ENCODE data around the gene MAN1C1.
"Not testable (repeated sequence)": the region's sequence is repeated elsewhere in the genome, so short reads cannot be mapped to it uniquely, and the experiment has no call there.

MAN1C1 gene

DNA sequence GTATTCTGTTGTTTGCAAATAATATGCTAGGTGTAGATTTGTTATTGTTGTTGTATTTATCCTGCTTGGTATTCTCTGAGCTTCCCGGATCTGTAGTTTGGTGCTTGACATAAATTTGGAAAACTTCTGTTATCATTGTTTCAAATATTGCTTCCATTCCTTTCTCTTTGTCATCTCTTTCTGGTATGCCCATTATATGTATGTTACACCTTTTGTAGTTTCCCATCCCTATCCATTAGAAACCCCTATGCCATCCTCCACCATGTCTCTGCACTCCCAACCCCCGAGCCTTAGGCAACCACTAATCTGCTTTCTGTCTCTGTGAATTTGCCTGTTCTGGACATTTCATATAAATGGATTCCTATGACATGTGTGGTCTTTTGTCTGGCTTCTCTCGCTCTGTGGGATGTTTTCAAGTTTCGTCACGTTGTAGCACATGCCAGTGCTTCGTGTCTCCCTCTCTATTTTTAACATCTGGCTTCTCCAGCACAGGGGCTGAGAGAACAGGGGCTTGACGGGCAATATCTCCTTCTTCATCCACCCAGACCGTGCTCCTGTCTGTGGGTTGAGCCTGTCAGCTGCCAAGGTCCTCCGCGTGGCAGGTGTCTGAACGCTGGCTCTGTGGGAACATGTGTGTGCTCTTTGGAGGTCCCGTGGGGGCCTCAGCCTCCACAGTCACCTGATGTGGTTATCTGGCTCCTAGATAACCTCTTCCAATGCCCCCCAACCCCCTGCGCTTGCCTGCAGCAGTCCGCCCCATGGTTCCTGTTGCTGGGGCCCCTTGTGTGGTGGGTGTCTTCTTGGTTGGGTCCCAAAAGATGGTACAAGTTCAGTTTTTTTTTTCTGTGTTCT lies 32.8 kb upstream of the MAN1C1 start:
- DNase-seq (ENCODE audit: low spot score) = no peak

DNA sequence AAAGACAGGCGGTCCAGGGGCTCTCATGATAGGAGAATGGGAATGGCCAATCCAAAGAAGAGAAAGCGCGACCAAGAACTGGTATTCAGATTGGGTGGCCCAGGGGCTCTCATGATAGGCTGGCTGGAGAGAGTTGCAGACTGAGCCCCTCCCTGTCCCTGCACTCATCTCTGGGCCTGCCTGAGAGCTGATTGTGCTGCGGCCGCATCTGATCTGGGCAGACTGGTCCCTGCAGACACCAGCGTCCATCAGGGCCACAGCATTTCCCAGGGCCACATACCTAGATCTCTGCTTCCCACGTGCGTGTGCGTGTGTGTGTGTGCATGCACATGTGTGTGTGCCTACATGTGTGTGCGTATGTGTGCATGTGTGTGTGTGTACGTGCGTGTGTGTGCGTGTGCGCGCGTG lies 30.4 kb upstream of the MAN1C1 start:
- DNase-seq (ENCODE audit: low spot score) = no peak

DNA sequence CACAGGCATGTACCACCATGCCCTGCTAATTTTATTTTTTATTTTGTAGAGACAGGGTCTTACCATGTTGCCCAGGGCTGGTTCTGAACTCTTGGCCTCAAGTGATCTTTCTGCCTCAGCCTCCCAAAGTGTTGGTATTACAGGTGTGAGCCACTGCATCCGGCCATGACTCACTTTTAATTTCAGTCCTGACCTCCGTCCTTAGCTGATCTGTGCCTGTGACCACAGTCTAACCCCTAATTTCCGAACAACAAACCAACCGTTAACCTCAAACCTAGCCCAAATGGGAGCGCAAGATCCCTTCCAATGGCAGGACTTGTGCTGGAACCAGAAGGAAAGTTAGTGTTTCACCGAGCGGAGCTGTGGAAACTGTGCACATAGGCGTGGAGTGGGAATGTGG lies 29.3 kb upstream of the MAN1C1 start:
- no peak for DNase-seq (ENCODE audit: low spot score)

DNA sequence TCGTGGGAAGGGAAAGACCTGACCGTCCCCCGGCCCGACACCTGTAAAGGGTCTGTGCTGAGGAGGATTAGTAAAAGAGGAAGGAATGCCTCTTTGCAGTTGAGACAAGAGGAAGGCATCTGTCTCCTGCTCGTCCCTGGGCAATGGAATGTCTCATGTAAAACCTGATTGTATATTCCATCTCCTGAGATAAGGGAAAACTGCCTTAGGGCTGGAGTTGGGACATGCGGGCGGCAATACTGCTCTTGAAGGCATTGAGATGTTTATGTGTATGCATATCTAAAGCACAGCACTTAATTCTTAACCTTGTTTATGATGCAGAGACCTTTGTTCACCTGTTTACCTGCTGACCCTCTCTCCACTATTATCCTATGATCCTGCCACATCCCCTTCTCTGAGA lies 28.4 kb upstream of the MAN1C1 start:
- not testable (repeated sequence) for DNase-seq (ENCODE audit: low spot score)

DNA sequence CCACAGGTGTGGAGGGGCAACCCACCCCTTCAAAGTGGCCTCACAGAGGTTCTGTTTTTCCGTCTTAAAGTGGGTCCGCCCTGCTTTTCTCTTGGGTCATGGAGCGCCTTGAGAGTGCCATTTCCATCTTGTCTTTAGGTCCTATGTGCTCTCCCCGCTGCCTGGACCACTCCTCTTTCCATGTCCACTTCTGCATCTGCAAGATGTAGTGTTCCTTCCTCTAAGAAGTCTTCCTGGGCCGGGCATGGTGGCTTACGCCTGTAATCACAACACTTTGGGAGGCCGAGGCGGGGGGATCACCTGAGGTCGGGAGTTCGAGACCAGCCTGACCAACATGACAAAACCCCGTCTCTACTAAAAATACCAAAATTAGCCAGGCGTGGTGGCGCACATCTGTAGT lies 27.8 kb upstream of the MAN1C1 start:
- DNase-seq (ENCODE audit: low spot score) = not testable (repeated sequence)

DNA sequence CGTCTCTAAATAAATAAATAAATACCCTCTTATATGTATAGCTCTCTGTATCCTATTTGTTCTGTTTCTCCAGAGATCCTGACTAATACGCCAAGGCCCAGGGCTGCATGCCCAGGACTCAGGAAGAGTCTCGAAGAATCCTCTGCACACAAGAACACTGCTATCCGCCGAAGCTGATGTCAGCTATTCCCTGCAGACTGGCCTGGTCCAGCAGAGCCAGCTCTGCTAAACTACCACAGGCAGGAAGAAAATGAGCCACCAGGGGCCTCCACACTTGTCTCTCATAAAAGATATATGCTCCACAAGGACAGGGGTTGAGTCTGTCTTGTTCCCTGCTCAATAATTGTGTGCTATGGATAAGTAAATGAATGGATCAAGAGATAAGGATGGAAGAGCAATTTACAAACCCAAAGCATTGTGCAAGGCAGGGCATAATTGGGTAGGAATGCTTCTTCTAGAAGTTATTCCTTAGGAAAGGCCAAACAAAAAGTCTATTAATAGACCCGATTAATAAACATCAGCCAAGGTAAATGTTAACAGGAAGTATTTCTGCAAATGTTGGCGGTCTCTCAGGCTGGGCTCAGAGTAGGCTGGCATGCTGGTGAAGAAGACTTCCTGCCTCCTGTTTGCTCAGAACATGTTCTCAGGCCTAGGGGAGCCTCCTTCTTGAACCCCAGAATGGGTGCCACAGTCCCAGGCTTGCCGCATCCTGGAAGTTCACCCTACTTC lies 26.3 kb upstream of the MAN1C1 start:
- no peak for DNase-seq (ENCODE audit: low spot score)

DNA sequence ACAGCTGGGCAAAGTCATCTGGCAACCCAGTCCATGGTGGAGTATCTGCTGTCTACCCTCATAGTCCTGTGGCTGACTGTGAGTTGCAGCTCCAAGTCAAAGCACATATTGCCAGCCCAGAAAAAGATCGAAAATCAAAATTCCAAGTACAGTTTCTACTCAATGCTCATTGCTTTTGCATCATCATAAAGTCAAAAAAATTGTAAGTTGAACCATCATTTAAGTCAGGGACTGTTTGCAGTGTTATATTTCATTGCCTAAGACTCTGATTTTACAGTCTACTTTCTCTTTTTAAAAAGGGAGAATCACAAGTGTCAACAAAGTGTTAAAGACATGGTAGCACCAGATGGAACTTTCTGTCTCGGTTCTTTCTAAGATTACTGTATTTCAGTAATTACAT lies 22.7 kb upstream of the MAN1C1 start:
- DNase-seq (ENCODE audit: low spot score) = no peak

DNA sequence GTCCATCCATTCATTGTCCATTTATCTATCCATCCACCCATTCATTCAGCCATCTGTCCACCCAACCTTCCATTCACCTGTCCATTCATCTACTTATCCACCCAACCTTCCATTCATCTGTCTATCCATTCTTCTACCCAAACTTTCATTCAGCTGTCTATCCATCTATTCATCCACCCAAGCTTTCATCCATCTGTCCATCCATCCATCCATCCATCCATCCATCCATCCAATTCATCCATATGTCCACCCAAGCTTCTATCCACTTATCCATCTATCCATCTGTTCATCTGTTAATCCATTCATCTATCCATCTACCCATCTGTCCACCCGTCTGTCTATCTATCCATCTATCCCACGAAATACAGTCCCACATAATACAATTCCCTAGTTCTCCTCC lies 21.6 kb upstream of the MAN1C1 start:
- DNase-seq (ENCODE audit: low spot score) = no peak

DNA sequence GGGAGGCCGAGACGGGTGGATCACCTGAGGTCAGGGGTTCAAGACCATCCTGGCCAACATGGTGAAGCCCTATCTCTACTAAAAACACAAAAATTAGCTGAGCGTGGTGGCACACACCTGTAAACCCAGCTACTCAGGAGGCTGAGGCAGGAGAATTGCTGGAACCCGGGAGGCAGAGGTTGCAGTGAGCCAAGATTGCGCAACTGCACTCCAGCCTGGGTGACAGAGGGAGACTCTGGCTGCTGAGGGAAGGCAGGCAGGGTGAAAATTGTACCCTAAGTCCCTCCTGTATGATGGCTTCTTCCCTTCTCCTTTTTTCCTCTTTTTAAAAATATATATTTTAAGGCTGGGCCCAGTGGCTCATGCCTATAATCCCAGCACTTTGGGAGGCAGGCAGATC lies 19.9 kb upstream of the MAN1C1 start:
- DNase-seq (ENCODE audit: low spot score) = not testable (repeated sequence)

DNA sequence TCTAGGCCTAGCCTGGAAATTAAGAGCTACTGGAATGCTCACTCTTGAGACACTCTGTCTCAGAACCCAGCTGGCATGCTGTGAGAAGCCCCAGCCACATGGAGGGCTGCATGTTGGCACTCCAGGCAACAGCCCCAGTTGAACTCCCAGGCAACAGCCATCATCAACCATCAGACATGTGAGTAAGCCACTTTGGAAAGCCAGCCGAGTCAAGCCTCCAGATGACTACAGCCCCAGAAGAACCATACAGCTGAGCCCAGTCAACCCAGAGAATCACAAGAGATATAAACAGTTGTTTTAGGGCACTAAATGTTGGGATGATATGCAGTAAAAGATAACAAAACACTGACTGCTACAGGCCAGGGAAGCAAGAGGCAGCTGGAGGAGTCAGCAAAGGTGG lies 17.7 kb upstream of the MAN1C1 start:
- no peak for DNase-seq (ENCODE audit: low spot score)

DNA sequence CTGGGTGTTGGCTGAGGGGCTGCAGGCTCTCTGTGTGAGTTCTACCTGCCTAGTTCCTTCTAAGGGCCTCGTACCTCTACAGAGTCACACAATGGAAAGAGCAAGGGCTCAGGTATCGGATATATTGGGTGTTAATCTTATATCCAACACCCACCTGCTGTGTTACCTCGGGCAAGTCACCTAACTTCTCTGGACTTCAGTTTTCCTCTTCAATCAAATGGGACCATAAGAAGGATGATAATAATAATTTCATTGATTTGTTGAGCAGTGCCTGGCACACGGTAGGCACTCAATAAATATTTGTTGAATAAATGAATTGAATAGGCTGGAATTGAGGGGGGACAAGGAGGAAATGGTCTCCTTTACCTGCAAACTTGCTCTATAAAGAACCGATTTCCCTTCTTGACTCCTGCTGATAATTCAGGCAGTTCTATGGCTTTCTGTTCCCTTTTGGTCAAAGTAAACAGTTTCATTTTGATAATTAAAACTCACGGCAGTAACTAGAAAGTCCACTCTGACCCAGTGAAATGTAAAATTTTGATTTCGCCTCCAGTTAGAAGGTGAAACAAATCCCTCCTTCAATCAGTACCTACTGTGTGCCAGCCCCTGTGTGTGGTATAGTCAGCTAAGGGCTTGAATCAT lies 16.5 kb upstream of the MAN1C1 start:
- DNase-seq (ENCODE audit: low spot score) = no peak

DNA sequence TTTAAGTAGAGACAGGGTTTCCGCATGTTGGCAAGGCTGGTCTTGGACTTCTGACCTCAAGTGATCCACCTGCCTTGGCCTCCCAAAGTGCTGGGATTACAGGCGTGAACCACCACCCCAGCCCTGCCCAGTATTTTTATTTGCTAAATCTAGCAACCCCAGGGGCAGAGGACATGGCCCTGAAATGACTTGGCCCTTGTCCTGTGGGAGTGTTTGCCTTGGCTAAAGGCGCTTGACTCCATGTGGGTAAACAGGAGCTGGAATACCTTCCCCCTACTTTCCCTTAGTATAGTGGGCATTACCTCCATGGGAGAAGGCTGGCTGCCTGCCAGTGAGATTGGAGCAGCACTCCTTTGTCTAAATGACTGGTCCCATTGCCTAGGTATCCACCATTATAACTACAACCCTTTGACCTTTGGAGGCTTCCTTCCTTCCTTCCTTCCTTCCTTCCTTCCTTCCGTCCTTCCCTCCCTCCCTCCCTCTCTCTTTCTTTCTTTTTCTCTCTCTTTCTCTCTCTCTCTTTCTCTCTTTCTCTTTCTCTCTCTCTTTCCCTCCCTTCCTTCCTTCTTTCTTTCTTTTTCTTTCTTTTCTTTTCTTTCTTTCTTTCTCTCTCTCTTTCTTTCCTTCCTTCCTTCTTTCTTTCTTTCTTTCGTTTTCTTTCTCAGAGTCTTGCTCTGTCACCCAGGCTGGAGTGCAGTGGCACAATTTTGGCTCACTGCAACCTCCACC lies 15.5 kb upstream of the MAN1C1 start:
- DNase-seq (ENCODE audit: low spot score) = not testable (repeated sequence)

DNA sequence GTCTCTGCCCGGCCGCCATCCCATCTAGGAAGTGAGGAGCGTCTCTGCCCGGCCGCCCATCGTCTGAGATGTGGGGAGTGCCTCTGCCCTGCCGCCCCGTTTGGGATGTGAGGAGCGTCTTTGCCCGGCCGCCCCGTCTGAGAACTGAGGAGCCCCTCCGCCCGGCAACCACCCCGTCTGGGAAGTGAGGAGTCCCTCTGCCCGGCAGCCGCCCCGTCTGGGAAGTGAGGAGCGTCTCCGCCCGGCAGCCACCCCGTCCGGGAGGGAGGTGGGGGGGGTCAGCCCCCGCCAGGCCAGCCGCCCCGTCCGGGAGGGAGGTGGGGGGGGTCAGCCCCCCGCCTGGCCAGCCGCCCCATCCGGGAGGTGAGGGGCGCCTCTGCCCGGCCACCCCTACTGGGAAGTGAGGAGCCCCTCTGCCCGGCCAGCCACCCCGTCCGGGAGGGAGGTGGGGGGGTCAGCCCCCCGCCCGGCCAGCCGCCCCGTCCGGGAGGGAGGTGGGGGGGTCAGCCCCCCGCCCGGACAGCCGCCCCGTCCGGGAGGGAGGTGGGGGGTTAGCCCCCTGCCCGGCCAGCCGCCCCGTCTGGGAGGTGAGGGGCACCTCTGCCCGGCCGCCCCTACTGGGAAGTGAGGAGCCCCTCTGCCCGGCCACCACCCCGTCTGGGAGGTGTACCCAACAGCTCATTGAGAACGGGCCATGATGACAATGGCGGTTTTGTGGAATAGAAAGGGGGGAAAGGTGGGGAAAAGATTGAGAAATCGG lies 12.6 kb upstream of the MAN1C1 start:
- not testable (repeated sequence) for DNase-seq (ENCODE audit: low spot score)

DNA sequence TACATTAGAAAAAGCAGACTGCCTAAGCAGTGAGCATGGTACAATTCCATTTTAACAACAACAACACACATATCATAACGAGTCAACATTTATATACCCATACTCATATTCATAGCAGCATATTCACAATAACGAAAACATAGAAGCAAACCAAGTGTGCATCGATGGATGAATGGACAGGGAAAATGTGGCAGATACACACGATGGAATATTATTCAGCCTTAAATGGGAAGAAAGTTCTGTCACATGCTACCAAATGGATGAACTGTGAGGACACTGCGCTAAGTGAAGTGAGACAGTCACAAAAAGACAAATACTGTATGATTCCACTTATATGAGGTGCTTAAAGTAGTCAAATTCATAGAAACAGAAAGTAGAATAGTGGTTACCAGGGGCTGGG lies 9.5 kb upstream of the MAN1C1 start:
- DNase-seq (ENCODE audit: low spot score) = no peak

DNA sequence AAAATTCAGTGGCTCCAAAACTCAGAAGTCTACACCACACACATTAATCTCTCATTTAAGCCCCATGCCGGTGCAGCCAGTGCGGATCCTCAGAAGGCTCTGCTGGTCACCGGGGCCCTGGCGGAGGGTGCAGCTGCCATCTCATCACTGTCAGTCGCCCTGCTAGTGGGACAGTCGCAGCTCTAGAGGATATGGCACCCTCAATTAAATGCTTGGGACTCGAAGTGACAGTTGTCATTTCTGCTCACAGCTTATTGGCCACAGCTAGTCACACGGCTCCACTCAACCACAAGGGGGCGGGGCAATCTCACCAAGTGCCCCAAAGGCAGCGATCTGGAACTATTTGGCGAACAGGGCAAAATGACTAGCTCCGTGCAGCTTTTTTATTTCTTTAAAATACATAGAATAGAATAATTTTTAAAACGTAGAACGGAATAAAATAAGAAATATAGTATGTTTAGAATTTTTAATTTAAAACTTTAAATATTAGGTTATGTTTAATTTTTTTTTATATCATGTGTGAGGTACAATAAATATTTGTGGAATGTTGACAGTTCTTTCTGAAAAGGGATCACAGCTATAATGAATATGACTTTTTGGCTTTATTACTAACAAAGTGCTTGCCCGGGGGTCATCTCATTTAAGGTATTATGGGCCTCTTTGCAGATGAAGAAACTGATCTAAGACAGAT lies 8.0 kb upstream of the MAN1C1 start:
- peak; percentile 86 for DNase-seq (ENCODE audit: low spot score)

DNA sequence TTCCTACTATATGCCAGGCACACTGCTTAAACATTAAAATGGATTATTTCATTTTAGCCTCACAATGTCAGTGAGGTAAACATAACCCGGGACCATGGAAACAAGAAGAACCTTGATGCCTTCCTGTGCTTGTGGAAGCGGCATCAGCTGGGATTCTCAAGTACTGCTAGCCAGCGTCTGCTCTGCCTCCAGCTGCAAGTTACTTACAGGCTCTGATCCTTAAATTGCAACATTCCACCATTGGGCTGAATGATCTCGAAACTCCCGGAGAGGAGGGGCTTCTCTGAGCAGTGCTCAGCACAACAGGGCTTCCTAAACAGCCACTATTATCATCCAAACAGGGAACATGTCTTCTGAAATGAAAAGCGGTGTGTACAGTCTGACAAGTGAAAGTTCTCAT lies 6.7 kb upstream of the MAN1C1 start:
- DNase-seq (ENCODE audit: low spot score) = no peak

DNA sequence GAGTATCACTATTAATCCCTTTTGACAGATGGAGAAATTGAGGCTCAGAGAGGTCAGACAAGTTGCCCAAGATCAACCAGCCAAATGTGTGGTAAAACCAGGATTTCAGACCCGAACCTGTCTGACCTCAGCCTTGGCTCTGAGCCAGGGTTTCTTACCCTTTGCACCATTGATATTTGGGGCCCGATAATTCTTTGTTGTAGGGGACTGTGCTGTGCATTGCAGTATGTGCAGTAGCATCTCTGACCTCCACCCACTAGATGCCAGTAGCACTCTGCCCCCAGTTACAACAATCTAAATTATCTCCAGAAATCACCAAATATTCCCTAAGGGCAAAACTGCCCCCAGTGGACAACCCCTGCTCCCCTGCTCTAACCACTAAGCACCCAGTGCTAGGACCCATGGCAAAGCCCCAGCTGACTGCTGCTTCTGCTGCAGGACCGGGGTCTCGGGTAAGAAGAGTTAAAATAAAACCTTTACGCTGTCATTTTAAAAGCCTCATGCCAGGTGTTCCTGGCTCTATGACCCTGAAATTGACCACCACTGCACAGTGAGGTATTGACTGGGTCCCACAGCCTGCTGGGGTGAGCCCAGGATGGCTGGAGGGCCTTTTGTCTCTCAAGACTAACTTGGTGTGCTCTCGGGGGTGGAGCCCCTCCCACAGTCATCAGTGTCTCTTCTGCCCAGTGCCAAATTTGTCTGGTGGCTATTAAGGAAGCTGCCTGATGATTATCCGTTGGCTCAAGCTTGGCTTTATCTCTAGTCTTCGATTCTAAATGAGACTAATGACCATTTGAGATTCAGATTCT lies 5.6 kb upstream of the MAN1C1 start:
- DNase-seq (ENCODE audit: low spot score) = peak; percentile 27

DNA sequence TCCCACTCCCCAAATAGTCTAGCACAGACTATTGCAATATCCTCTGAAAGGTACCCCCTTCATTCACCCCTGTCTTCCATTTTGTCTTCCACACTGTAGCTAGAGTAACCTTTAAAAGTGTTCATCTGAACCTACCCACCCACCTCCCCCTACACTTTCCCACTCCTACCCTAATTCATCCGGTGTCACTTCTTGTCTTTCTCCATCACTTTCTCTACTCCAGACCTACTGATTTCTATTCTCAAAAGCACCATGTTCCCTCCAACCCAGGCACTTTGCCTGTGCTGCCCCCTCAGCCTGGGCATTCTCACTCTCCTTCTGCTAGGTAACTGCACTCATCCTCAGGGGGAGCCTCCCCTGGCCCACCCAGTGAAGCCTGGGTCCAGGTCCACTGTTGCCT lies 4.7 kb upstream of the MAN1C1 start:
- DNase-seq (ENCODE audit: low spot score) = no peak

DNA sequence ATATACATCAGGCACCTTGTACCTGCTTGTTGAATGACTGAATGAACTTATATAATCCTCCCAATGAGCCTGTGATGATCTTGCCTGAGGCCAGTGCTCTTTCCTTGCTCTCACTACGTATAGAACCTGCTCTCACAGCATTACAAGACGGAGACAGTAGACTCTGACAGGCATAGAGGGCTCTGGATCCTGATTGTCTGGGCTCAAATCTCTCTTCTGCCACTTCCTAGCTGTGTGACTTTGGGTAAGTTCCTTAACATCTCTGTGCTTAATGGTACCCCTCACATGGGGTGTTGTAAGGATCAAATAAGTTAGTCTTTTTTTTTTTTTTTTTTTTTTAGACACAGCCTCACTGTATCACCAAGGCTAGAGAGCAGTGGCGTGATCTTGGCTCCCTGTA lies 4.2 kb upstream of the MAN1C1 start:
- DNase-seq (ENCODE audit: low spot score) = no peak

DNA sequence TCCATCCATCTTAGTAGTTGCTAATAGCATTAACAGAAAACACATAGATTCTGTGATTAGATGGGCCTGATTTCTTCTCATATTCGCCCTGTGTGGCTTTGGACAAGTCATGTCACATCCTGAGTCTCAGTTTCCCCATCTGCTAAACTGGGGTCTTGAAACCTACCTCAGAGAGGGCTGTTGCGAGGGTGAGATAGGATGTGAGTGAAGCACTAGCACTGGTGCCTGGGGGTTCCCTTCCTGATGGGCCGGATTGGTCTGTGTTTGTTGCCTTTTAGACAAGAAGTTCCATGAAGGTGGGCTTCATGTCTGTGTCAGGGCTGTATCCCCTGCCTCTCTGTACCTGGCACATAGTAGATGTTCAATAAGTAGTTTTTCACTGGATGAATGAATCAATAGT lies 3.5 kb upstream of the MAN1C1 start:
- DNase-seq (ENCODE audit: low spot score) = no peak
